GM10248 (cell line): Measurements from ENCODE around the gene MRPL44.

Source experiments
- CTCF ChIA-PET: fragments of 300-600 bp; sonication (Branson Sonifier 250); formaldehyde crosslinking; extraction: SDS; loops from one replicate; lab custom pipeline; 2021; ENCODE audit warnings: antibody characterized with exemption; lab: Yijun Ruan, JAX
- POLR2A ChIA-PET: fragments of 350-650 bp; sonication (Branson Sonifier 250); formaldehyde crosslinking; extraction: SDS; loops from one replicate; lab custom pipeline; 2020; ENCODE audit warnings: antibody characterized with exemption; lab: Yijun Ruan, JAX
- DNase-seq: peaks from one replicate; pipeline ENCODE4 v3.0.0; 2012; ENCODE audit errors: extremely low spot score
- CTCF ChIP-seq: IDR thresholded peaks from 2 replicates; pipeline ENCODE4 v1.5.1; 2012; ENCODE audit warnings: mild to moderate bottlenecking, low read depth; ENCODE audit errors: extremely low read depth, missing control alignments, control extremely low read depth

Gene MRPL44

GRCh38 chr2:223949241-223949840 lies 7.9 kb upstream of the MRPL44 start:
- CTCF ChIA-PET = interaction anchor here (1.3 to 4.0 kb wide), 3 partner anchors 11 to 21 kb away, joined by 3 to 16 read pairs (median 4); no protein-coding TSS in a partner anchor
- DNase-seq = peak; percentile 22
- peak; percentile 12 for TF ChIP-seq CTCF
- POLR2A ChIA-PET = interaction anchor here (0.7 kb wide), 1 partner anchor 319 kb away, joined by 4 read pairs; no protein-coding TSS in a partner anchor

- CTCF ChIA-PET = interaction anchor here (0.7 to 4.0 kb wide), 7 partner anchors 11 to 237 kb away, joined by 3 to 16 read pairs (median 3); no protein-coding TSS in a partner anchor
- TF ChIP-seq CTCF = no peak
- no peak for DNase-seq
- POLR2A ChIA-PET = interaction anchor here (0.6 kb wide), 1 partner anchor 12 kb away, joined by 4 read pairs; no protein-coding TSS in a partner anchor
Measured at GRCh38 chr2:223950448-223951347, 6.6 kb upstream of the MRPL44 start.

GRCh38 chr2:223952280-223952968 lies 4.8 kb upstream of the MRPL44 start:
- TF ChIP-seq CTCF = no peak
- ChIA-PET POLR2A (no interaction called here), CTCF (interaction anchor here (1.0 to 4.0 kb wide), 3 partner anchors 10 to 18 kb away, joined by 3 to 16 read pairs (median 4); no protein-coding TSS in a partner anchor)
- DNase-seq = peak; percentile 35

- DNase-seq = no peak
Measured at GRCh38 chr2:223954401-223954800, 2.9 kb upstream of the MRPL44 start.

GRCh38 chr2:223956300-223956699 lies 963 bp upstream of the MRPL44 start:
- ChIA-PET POLR2A (interaction anchor here (1.1 kb wide), 1 partner anchor 8 kb away, joined by 3 read pairs; no protein-coding TSS in a partner anchor), CTCF (interaction anchor here (1.5 to 4.8 kb wide), 2 partner anchors 15 to 59 kb away, joined by 4 to 33 read pairs; no protein-coding TSS in a partner anchor)
- DNase-seq = no peak
- TF ChIP-seq CTCF = no peak

More at GRCh38 chr2:223954401-223954800, 2.9 kb upstream of the MRPL44 start:
- TF ChIP-seq CTCF = no peak
- ChIA-PET POLR2A (no interaction called here), CTCF (interaction anchor here (0.9 to 4.8 kb wide), 6 partner anchors 12 to 40 kb away, joined by 3 to 33 read pairs (median 3); no protein-coding TSS in a partner anchor)
